Measurements from ENCODE around the gene RNF8. TPM values are rescaled to one million over a fixed set of nuclear protein-coding genes. Genes with fewer than 3 reads are reported as not detected.

The RNF8 gene
- total RNA-seq, 1 donor from 2014 or later: 13.1 TPM

DNA sequence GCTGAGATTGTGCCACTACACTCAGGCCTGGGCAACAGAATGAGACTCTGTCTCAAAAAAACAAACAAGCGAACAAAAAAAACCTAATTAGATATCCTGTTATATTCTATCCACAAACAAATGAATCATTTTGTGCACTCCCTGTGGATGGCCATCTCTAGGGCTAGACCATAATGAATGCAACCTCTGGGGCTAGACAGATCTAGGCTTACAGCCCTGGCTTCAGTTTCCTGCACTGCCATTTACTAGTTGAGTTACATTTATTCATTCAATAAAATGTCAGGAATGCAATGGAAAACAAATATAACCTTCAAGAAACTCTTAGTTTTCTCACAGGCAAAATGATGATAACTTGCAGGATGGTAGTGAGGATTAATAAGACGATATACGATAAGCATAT lies 6.6 kb upstream of the RNF8 start:
- Histone ChIP-seq H3K27ac (no peak overlapping the region), H3K36me3 (no peaks in the 10 kb centered on the region), H3K27me3 (ENCODE audit: low read depth) (no peaks in the 10 kb centered on the region), H3K4me3 (no peak overlapping the region), H3K9me3 (no peaks in the 10 kb centered on the region), H3K4me1 (no peaks in the 10 kb centered on the region)
- TF ChIP-seq, protein P1, sequence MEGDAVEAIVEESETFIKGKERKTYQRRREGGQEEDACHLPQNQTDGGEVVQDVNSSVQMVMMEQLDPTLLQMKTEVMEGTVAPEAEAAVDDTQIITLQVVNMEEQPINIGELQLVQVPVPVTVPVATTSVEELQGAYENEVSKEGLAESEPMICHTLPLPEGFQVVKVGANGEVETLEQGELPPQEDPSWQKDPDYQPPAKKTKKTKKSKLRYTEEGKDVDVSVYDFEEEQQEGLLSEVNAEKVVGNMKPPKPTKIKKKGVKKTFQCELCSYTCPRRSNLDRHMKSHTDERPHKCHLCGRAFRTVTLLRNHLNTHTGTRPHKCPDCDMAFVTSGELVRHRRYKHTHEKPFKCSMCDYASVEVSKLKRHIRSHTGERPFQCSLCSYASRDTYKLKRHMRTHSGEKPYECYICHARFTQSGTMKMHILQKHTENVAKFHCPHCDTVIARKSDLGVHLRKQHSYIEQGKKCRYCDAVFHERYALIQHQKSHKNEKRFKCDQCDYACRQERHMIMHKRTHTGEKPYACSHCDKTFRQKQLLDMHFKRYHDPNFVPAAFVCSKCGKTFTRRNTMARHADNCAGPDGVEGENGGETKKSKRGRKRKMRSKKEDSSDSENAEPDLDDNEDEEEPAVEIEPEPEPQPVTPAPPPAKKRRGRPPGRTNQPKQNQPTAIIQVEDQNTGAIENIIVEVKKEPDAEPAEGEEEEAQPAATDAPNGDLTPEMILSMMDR (IDR thresholded peaks at IDR 0.05): no peak
- ATAC-seq (no peak), DNase-seq (no peak)
- intact Hi-C loops (cut with DNase I): no loop called here

DNA sequence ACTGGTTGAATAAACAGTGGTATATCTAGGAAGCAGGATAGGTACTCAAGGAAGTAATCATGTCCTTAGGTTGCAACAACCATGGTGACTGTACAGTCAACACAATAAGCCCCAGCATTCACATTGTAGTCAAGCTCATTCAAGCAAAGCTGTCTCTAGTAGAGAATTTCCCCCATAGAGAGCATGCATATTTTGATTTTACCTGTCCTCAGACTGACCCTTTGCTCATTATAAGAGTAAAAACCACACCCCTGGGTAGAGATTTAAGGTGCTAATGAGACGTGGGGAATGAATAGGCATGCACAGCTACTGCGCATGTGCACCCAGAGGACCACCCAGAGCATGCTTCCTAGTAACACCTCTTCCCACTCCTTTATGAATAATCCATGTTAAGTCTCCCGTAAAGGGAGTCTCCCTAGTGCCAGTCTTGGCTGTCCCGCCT lies 6.1 kb upstream of the RNF8 start:
- Histone ChIP-seq H3K36me3 (no peaks in the 10 kb centered on the region), H3K4me1 (no peaks in the 10 kb centered on the region), H3K9me3 (no peaks in the 10 kb centered on the region), H3K27ac (no peak overlapping the region), H3K4me3 (no peak overlapping the region), H3K27me3 (ENCODE audit: low read depth) (no peaks in the 10 kb centered on the region)
- DNase-seq: no peak
- ATAC-seq: no peak
- intact Hi-C loops (cut with DNase I): no loop called here
- TF ChIP-seq, protein P1 (IDR thresholded peaks at IDR 0.05): no peak

DNA sequence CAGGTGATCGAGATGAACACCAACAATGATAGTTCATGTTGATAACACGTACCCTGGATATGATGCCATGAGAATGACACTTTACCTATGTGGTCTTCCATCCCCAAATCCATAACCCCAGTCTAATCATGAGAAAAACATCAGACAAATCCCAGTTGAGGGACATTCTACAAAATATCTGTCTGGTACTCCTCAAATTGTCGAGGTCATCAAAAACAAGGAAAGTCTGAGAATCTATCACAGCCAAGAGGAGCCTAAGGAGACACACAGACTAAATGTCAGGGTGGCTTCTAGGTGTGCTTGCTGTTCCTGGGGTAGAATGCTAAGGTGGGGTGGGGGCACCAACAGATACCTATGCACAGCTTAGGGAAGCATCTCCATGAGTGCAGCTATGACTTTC lies 2.8 kb upstream of the RNF8 start:
- ATAC-seq: no peak
- intact Hi-C loops (cut with DNase I): no loop called here
- Histone ChIP-seq H3K9me3 (no peaks in the 10 kb centered on the region), H3K27me3 (ENCODE audit: low read depth) (no peaks in the 10 kb centered on the region), H3K4me3 (no peak overlapping the region), H3K4me1 (no peaks in the 10 kb centered on the region), H3K36me3 (no peaks in the 10 kb centered on the region), H3K27ac (no peak overlapping the region)
- no peak for DNase-seq
- TF ChIP-seq, protein P1 (IDR thresholded peaks at IDR 0.05): no peak

DNA sequence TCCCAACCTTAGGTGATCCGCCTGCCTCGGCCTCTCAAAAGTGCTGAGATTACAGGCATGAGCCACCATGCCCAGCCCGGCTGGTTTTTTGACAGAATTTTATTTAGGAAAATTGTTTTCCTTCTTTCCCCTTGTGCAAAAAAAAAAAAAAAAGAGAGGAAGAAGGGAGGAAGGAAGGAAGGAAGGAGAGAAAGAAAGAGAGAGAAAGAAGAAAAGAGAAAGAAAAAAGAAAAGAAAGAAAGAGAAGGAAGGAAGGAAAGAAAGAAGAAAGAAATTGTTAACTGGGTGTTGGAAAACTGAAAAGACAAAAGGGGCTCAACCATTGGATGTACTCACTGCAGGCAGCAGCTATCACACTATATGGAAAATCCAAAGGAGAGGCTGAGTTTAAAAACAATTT lies 1.4 kb upstream of the RNF8 start:
- no peak for ATAC-seq
- no peak for DNase-seq
- intact Hi-C loops (cut with DNase I): no loop called here

DNA sequence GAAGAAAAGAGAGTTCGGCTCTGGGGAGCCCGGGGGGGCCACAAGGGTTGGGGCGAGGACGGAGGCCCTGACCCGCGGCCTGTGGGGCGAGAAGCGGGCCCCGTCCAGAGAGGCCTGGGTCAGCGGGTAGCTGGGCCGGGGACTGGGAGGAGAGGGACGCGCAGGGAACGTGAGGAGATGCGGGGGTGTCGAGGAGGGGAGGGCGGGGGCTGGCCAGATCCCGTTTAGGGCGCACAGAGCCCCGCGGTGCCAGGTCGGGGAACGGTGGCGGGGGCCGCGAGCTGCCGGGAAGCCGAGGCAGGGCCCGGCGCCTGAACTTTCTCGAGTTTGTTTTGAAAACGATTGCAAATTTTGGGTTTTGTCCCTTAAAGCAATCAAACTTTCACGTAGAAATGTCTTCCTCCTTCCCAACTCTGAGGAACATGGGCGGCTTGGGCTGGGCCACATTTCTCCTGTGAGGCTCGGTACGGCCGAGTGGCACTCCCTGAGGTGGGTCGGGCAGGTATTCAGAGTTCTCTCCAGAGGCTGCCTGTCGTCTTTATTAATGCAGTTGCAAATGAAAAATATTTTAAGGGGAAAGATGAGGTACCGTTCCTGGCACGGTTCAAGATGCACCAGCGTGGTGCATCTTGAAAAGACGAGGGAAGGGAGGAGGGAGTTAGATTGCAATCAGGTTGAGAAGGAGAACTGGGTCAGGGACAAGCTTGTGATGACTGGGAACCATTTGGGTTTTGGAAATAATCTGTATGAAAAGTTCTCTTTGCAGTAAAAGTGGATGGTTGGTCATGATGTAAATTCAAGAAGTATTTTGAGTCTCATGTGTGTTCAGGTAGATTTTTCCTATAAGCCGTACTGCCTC lies 972 bp downstream of the RNF8 start:
- H3K4me1 ChIP-seq: no peaks in the 10 kb centered on the region
- DNase-seq: peak; percentile 59
- peak; percentile 69 to 72 for ATAC-seq
- no peaks in the 10 kb centered on the region for H3K9me3 ChIP-seq
- peak overlapping the region; percentile 94 for H3K4me3 ChIP-seq
- TF ChIP-seq, protein P1 (IDR thresholded peaks at IDR 0.05): no peak
- intact Hi-C loops (cut with DNase I): no loop called here
- H3K36me3 ChIP-seq: no peaks in the 10 kb centered on the region
- no peaks in the 10 kb centered on the region for H3K27me3 ChIP-seq (ENCODE audit: low read depth)
- peak overlapping the region; percentile 67 for H3K27ac ChIP-seq

More for the DNA sequence above, 1.4 kb upstream of the RNF8 start:
- Histone ChIP-seq H3K4me3 (no peak overlapping the region), H3K36me3 (no peaks in the 10 kb centered on the region), H3K27ac (no peak overlapping the region), H3K27me3 (ENCODE audit: low read depth) (no peaks in the 10 kb centered on the region), H3K9me3 (no peaks in the 10 kb centered on the region), H3K4me1 (no peaks in the 10 kb centered on the region)
- TF ChIP-seq, protein P1 (IDR thresholded peaks at IDR 0.05): no peak

Data from lower lobe of right lung (tissue), 2 donors.